HS-27A (cell line): Measurements from ENCODE around the gene CHMP4B.

Source experiments
- DNase-seq: peaks from one replicate; pipeline ENCODE4 v3.0.0-alpha.2; 2012; ENCODE audit warnings: low read depth, missing footprints

The CHMP4B gene

DNA sequence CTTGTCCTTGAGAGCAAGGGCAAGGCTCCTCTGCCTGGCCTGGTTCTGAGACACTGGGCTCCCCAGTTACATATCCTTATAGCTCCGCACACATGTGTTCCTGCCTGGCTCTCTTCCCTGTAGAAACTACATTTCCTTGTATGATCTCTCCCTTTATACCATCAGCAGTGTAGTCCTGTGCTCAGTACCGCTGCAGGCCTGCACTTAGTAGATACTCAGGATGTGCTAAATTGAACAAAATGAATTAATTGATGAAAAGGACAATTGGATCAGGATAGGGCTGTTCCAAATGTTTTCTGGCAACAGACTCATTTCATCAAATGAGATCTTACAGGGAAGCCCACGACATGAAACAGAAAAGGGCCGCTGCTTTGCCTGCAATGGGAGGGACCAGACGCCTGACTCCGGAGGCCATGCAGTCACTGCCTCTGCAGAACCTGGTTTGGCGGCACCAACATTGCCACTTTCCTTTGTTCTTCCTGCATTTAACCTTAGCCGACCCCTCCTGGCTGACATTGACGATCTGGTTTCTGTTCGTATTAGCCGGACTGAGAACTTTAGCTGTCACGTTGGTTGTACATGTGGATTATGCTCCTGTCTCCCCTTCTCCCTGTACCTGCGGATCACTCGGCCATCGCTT, 53.3 kb downstream of the CHMP4B start:
- no peak for DNase-seq

DNA sequence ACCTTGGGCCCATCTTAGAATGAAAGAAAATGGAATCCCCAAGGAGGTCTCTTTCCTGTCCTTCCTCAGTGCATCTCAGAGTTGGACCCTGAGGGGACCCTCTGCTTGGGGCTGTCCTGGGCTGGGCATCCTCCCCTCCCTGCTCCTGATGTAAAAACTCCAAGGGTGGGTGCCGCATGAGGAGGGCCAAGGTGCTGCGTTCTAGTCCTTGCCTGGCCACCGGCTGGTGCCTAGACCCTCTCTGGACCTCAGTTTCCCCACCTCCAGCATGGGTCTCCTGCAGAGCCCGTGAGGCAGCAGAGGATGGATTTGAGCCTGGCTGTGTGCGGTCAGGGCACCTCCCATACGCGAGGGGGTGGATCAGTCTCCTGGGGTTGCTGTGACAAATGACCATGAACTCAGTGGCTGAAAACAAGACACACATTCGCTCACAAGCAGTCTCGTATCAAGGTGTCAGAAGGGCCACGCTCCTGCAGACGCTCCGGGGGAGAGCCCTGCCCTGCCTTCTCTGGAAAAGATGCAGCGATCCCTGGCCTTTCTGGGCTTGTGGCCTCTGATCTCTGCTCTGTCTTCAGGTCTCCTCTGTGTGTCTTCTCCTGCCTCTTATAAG, 54.7 kb downstream of the CHMP4B start:
- no peak for DNase-seq

DNA sequence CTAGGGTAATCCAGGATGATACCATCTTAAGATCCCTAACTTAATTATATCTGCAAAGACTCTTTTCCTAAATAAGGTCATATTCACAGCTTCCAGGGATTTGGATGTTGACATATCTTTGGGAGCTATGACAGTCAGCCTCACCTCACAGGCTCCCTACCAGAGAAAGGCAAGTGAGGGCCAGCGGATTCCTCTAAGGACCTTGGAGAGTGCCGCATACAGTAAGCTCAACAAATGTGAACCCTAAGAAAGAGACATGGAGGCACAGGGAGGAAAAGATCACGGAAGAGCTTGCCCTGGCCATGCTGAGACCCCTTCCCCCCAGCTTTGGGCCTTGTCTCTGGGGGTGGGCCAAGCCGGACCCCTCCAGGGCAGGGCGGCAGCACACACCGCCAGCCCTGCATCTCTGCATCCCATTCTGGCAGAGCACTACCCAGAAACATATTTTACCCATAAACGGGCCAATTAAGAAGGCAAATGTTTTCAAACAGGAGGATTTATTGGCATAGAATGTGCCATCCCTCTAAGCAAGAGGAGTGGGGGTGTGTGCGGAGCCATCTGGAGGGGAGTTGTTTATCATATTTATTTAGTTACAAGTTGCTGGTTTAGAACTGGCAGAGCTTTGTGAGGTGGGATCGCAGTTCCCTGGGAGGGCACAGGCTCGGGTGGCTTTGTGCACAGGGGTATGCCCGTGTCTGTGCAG, 55.4 kb downstream of the CHMP4B start:
- DNase-seq: no peak

DNA sequence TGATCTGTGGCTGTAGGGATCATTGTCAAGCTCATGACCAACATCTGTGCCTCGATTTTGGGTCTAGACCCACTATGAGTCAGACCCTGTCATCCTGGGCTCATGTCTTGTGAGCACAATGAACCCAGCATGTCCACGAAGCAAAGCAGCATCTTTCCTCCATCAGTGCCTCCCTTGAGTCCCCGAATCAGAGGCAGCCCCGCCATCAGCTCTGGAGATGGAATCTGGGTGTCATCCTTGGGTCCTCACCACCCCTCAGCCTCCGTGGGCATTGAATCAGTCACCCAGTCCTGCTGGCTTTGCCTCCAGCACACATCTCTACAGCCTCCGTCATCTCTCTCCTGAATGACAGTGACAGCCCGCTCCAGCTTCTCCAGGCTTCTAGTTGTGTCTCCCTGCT, 56.9 kb downstream of the CHMP4B start:
- no peak for DNase-seq

DNA sequence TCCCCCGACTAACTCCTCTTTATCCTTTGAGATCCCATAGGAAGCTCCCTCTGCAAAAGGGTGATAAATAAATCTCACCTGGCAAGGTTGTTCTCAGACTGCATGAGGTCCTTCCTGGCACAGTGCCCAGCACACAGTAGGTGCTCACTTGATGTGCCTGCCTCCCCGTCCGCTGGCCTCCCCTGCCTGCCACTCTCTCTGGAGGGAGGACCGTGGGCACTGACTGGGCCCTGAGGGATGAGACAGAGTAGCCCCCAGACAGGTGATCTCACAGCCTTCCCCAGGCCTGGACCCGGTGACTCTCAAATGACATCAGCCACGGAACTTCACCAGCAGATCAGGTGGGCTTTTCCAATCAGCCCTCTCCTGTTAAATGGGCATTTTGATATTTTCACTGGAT, 57.4 kb downstream of the CHMP4B start:
- DNase-seq: no peak

DNA sequence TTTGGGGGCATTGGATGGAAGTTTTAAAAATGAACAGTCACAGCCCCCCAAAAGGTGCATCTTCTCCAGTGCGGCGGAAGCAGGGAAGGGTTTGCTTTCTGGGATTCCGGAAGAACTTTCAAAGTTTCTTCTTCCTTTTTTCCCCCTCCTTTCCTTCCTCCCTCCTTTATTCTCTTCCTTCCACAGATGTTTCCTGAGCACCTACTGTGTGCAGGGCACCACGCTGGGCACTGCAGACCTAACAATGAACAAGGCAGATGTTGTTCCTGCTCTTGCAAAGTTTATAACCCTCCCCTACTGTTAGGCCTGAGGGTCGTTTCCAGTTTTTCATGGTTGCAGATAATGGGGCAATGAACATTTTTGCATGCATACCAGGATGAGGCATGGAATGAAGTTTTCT, 58.1 kb downstream of the CHMP4B start:
- DNase-seq: no peak

DNA sequence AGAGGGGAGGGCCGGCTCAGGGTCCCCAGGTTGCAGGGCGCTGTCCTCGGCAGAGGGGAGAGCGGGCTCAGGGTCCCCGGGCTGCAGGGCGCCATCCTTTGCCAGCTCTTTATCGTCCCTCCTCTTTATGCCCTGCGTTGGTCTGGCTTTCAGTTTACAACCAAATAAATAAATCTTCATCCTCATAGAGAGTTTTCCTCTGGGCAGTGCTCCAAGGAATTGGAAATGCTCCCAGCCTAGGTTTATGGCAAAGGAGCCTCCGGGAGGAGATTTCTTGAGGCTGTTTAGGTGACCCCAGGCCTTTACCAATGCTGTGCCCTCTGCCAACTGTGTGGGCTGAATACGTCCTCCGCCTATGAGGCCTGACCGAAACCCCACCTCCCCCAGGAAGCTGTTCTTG, 60.2 kb downstream of the CHMP4B start:
- DNase-seq: no peak

DNA sequence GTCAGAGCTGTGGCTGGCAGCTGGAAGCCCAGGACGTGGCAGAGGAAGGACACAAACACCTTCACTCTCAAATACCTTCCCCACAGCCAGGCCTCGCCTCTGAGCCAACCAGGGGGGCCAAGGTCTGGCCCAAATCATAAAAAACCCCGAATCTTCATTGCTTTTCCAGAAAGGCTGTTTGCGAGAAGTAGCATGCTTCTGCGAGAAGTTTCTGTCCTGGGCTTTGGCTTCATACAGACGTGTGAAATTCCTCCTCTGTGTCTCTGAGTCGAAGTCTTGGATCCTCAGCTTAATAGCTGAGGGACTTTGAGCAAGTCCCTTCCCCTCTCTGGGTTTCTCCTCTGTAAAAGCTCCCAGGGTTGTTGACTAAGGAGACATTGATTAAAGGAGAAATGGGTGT, 63.0 kb downstream of the CHMP4B start:
- no peak for DNase-seq

DNA sequence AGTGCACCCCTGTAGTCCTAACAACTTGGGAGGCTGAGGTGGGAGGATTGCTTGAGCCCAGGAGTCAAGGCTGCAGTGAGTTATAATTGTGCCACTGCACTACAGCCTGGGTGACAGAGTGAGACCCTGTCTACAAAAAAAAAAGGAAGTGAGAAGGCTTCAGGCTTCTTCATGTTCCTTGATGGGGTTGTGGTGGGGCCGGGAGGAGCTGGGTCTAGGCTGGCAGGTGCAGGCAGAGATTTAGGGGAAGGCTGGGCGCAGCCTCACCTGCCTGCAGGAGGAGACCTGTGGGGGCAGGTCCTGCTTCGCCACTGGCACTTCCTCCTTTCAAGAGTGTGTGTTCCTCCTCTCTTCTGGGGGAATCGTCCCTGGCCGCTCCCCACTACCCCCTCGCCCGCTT, 63.9 kb downstream of the CHMP4B start:
- no peak for DNase-seq

DNA sequence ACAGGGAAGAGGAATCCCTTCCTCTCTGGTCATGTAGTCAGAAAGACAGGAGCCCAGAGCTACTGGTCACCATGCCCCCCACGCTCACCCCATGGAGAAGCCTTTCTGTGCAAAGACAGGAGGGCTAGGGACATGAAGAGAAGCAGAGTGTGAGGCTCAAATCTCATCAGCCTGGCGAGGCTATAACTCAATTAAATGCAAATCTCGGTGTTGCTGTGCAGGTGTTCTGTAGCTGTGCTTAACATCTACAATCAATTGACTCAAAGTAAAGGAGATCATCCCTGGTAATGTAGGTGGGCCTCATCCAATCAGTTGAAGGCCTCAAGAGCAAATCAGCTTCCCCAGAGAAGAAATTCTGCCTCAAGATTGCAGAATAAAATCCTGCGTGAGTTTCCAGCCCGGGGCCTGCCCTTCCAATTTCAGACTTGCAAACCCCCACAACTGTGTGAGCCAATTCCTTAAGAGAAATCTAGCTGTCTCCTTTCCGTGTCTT, 64.4 kb downstream of the CHMP4B start:
- no peak for DNase-seq

DNA sequence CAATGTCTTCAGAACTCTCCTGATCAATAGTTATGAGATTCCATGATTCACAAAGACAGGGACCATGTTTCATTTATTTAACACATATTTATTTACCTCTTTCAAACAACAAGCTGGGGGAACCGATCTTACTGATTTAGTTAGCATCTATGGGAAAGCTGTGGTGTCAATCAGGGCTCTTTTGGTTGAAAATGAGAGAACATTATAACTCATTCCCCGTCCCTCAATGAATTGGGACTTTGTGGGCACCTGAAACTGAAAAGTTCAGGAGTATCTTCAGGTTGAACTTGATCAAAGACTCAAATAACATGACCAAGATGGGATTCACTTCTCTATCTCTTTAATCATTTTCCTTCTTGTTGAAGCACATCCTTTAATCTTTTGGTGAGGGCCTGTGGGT, 67.4 kb downstream of the CHMP4B start:
- DNase-seq: no peak

DNA sequence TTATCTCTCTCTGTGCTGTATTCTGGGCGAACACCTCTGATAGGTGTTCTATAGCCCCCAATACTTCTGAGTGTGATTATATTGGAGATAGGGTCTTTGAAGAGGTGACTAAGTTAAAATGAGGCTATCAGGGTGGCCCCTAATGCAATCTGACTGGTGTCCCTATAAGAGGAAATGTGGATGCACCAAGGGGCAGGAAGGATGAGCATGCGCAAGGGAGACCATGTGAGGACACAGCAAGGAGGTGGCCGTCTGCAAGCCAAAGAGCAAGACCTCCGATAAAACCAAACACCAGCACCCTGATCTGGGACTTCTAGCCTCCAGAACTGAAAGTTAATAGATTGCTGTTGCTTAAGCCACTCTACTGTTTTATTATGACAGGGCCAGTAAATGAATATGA, 69.2 kb downstream of the CHMP4B start:
- no peak for DNase-seq

DNA sequence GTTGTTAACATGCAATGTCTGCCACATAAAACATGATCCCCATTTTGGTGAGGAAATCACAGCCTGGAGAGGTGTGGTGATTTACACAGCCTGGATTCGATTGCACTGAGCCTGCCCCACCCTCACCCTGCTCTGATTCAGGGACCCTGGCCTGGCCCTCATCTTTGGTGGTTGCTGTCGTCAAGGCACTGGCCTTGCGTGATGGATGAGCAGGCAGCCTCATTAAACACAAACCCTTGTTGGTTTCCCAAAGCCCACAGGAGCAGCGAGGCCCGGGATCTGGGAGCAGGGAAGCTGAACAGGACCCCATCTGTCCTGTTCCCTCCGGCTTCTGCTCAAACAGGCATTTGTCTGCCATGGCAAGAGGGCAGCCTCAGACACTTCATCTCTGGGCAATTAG, 70.8 kb downstream of the CHMP4B start:
- DNase-seq: no peak

DNA sequence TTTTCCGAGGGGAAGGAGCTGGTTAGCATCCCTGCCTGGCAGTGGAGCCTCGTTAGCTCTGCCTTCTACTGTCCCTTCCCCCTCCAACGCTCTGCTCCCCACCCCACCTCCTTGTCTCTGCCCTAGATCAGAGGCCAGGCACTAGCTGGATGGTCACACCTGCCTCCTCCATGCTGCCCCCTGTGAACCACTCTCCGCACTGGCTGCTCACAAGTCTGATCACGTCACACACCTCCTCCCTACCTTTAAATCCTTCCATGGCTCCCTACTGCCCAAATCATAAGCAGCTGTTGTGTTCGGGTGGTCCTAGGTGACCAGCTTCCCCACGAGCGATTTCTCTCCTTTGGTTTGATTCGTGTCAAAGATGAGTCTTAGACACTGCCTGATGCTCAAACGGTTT, 71.3 kb downstream of the CHMP4B start:
- DNase-seq: no peak

DNA sequence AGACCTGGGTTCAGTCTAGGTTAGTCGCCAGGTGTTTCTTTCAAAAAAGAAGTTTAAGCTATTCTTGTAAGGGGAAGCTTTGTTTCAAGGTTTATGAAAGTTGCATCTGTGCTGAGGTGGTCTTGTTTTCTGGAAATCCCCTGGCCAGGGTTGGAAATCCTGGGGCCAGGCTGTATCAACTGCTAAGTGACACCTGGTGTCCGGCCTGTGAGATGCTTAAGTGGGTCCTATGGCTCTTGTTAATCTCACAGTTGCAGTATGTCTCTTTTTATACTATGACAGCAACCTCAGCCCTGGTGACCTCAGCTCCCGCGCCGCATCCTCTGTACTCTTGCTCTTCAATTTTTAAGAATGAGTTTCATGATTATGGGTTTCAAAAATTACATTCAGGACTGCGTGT, 72.0 kb downstream of the CHMP4B start:
- no peak for DNase-seq

DNA sequence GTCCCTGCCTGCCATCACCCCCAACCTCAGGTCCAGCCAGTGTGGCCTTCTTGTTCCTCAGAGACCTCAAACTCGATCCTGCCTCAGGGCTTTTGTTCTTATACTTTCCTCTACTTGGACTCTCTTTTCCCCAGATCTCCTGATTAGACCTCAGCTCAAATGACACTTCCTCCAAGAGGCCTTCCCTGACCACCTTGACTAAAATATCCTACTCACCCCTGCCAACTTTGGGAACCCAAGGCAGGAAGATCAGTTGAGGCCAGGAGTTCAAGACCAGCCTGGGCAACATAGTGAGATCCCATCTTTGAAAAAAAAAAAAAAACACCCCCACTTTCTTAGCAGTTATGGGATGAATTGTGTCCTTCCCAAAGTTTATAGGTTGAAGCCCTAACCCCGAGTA, 73.5 kb downstream of the CHMP4B start:
- no peak for DNase-seq

DNA sequence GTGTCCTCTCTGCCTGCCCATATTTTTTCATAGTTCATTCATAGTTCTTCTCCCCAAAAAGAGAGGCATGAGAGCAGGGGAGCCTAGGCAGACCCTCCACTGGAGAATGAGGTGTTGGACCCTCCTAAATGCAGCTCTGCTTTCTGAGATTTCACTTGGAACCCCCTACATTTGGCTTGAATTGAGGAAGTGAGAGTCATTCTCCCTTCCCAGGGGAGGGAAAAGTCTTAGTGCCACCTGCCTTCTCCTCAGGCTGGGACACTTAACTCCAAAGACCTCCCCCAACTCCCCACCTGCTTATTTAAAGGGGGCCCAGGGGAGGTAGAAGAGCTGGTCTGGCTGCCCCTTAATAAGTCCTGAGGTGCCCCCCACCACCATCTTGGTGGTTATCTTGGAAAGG, 78.2 kb downstream of the CHMP4B start:
- DNase-seq: no peak

DNA sequence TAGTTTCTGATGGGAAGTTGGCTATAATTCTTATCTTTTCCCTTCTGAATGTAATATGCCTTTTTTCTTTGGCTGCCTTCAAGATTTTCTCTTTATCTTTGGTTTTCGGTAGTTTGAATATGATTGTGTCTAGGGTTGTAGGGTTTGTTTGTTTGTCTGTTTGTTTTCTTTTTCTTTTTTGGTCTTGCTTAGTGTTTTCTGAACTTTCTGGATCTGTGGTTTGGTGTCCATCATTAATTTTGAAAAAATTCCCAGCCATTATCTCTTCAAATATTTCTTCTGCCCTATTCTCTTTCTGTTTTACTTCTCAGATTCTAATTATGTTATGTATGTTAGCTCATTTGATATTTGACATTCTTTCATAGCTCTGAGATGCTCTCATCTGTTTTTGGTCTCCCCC, 79.4 kb downstream of the CHMP4B start:
- DNase-seq: no peak

DNA sequence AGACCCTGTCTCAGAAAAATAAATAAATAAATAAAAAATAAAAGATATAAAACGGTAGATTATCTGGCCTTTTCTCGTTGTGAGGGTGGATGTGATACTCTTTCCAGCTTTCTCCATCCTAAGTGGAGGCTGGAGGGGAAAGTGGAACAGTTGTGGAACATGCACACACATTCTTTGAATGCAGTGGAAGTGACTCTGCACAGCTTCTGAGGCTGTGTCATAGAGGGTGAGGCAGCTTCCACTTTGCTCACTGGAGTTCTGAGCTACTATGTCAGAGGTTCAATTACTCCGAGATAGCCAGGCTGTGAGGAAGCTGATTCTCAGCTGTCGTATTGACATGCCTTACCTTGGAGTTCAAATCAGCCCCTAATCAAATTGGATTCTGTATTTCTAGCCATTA, 82.2 kb downstream of the CHMP4B start:
- peak; percentile 74 for DNase-seq

DNA sequence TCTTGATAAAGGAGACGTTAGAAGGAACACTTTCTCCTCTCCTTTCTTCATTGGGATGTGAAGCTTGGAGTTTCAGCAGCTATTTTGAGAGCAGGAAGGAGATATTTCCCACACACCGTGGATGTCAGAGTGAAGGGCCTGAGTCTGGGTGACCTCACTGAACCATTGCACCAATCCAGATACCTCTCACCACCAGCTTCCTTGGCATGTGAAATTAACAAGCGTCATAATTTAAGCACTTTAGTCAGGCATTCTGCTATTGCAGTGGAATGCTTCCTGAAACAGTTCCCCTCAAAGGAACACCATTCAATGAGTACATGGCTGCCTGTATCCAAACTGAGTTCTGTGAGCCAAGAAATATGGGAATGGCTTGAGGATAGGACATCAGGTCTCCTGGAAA, 83.7 kb downstream of the CHMP4B start:
- DNase-seq: no peak

DNA sequence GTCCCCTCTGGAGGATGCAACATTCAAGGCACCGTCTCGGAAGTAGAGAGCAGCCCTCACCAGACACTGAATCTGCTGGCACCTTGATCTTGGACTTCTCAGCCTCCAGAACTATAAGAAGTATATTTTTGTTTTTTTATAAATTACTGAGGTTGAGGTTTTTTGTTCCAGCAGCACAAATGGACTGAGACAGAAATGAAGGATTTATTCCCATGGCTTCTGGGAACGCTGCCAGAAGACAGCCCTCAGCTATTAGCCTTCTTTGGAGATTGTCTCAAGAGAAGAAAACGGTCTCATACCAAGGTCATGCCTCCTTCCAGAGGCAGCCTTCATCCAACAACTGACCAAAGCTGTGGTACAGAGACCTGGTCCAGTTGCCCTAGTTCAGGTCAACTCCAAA, 85.4 kb downstream of the CHMP4B start:
- peak; percentile 42 for DNase-seq

DNA sequence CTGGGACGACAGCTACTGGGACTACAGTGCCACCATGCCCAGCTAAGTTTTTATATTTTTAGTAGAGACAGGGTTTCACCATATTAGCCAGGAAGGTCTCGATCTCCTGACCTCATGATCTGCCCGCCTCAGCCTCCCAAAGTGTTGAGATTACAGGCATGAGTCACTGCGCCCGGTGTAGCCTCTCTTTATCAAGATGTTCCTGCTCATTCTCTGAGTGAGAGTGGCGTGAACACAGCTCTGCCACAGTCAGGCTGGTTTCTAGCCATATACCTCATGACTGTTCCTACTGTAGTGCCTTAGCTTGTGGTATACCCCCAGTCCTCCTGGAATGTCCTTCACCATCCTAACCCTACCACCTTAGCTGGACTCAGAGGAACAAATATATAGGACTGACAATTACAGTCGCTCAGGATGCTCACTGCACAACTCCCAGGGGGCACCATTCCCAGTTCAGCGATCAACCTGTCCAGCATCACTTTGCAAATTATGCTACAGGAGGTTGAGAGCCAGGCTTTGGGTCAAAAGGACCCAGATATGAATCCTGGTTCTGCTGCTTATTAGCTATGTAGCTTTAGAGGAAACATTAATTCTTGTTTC, 86.3 kb downstream of the CHMP4B start:
- no peak for DNase-seq

DNA sequence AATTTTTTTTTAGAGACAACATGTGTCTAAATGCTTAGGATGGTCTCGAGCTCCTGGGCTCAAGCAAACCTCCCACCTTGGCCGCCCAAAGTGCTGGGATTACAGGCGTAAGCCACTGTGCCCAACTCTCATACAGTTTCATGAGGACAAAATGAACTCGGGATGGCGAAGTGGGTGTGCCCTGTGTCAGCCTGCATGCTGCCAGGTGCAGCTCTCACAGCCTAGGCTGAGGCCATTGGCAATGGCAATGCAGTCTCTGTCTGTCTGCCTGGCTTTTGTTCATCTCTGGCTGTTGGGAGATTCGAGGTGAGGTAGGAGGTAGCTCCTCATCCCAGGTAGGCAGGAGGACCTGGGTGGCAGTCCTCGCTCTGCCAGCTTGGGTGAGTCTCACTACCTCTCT, 88.0 kb downstream of the CHMP4B start:
- DNase-seq: no peak
